AG04449 (cell line): ENCODE results near the gene SYCN.

Experiments used
- CTCF ChIA-PET: fragments of 350-600 bp; formaldehyde crosslinking; extraction: SDS; loops from one replicate; lab custom pipeline; 2021; ENCODE audit warnings: antibody characterized with exemption; lab: Yijun Ruan, JAX
- POLR2A ChIA-PET: fragments of 400-600, 350-600 bp; formaldehyde crosslinking; extraction: SDS; loops from one replicate; lab custom pipeline; 2020; ENCODE audit warnings: antibody characterized with exemption, inconsistent platforms; lab: Yijun Ruan, JAX
- DNase-seq: peaks from one replicate; pipeline ENCODE4 v3.0.0-alpha.2; 2010; ENCODE audit warnings: low read depth, low spot score
- H3K4me3 ChIP-seq: 2 replicates; pipeline ENCODE4 v1.5.1; 2011; ENCODE audit warnings: low read depth, mild to moderate bottlenecking, control low read depth, low read length
- CTCF ChIP-seq: IDR thresholded peaks from one replicate; pipeline ENCODE4 v1.5.1; 2011; ENCODE audit warnings: mild to moderate bottlenecking, moderate library complexity, low read length, control low read depth, inconsistent platforms; ENCODE audit not compliant: insufficient read depth; ENCODE audit errors: missing control alignments

SYCN gene

GRCh38 chr19:39196860-39197562 is 7.1 kb downstream of the SYCN start, which contains the start of gene NCCRP1:
TSS of gene NCCRP1 (plus strand) at chr19:39196964. CDS start at chr19:39196983, 19 bp downstream.
- POLR2A ChIA-PET, result no interaction called here
- no peak for DNase-seq
- H3K4me3 ChIP-seq, result no peak within 1 kb of the TSS
- TF ChIP-seq CTCF, result no peak
- CTCF ChIA-PET, result interaction anchor here (1.6 kb wide), 1 partner anchor 10 kb away, joined by 4 read pairs; no protein-coding TSS in a partner anchor

- CTCF ChIA-PET, result interaction anchor here (1.1 kb wide), 1 partner anchor 74 kb away, joined by 4 read pairs; no protein-coding TSS in a partner anchor
- DNase-seq, result no peak
- POLR2A ChIA-PET, result no interaction called here
- H3K4me3 ChIP-seq, result no peak overlapping the region
- no peak for TF ChIP-seq CTCF
These were observed 7.7 kb downstream of the SYCN start for GRCh38 chr19:39196320-39196719.

GRCh38 chr19:39195755-39196154 is 8.3 kb downstream of the SYCN start:
- ChIA-PET CTCF (interaction anchor here (1.1 kb wide), 1 partner anchor 74 kb away, joined by 4 read pairs; no protein-coding TSS in a partner anchor), POLR2A (no interaction called here)
- DNase-seq, result no peak
- TF ChIP-seq CTCF, result no peak
- no peak overlapping the region for H3K4me3 ChIP-seq

GRCh38 chr19:39194832-39195542 is 9.1 kb downstream of the SYCN start:
- no peak overlapping the region for H3K4me3 ChIP-seq
- DNase-seq, result no peak
- CTCF ChIA-PET, result interaction anchor here (0.6 to 1.1 kb wide), 2 partner anchors 73 to 133 kb away, joined by 3 to 4 read pairs; no protein-coding TSS in a partner anchor
- TF ChIP-seq CTCF, result no peak
- POLR2A ChIA-PET, result no interaction called here

GRCh38 chr19:39193803-39194202 is 10.3 kb downstream of the SYCN start:
- CTCF ChIA-PET, result no interaction called here
- TF ChIP-seq CTCF, result no peak
- no peak overlapping the region for H3K4me3 ChIP-seq
- DNase-seq, result no peak
- POLR2A ChIA-PET, result no interaction called here

DNA sequence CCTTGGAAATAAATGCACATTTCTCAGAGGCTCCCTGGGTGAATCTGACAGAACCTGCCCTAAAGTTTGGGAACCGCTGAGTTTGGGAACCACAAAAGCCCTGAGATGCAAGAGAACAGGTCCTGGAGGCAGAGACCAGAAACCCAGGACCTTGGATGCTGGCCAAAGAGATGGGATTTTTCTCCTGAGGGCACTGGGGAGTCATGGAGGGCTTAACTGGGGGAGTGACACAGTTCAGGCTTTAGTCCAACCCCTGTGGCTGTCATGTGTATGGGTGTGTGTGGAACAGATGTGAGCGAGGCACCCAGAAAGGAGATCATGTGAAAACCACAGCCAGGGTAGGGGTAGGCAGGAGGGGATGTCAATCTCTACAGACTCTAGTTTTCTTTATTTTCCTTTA is 11.2 kb downstream of the SYCN start:
- ChIA-PET POLR2A (no interaction called here), CTCF (no interaction called here)
- no peak overlapping the region for H3K4me3 ChIP-seq
- no peak for TF ChIP-seq CTCF
- DNase-seq, result no peak
